ENCODE measurements around the gene HDDC3. TPM values are rescaled to one million over a fixed set of nuclear protein-coding genes. Genes with fewer than 3 reads are reported as not detected.
"Not testable (repeated sequence)": the region's sequence is repeated elsewhere in the genome, so short reads cannot be mapped to it uniquely, and the experiment has no call there.

HDDC3 gene
- total RNA-seq, 1 experiment from 2014 or later: 26.4 TPM

DNA sequence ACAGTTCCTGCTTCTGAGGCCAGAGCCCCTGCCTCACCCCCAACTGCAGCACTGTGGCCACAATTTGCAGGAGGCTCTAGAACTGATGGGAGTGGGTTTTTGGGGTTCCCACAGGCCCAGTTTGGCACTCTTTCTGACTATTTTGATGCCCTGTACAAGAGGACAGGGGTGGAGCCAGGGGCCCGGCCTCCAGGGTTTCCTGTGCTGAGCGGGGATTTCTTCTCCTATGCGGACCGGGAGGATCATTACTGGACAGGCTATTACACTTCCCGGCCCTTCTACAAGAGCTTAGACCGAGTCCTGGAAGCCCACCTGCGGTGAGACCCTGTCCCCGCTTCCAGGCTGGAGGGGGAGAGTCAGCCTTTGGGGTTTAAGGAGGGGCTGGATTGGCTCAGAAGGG, 22.4 kb downstream of the HDDC3 start:
- DNase-seq (ENCODE audit: low read depth): no peak

DNA sequence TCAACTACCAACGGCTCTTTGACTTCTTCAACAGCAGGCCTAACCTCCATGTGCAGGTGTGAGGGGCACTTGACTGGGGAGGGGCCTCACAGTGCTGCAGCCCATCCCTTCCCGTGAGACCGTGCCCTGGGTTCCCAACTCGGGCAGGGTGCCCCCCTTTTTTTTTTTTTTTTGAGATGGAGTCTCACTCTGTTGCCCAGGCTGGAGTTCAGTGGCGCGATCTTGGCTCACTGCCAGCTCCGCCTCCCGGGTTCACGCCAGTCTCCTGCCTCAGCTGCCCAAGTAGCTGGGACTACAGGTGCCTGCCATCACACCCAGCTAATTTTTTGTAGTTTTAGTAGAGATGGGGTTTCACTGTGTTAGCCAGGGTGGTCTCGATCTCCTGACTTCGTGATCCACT, 22.9 kb downstream of the HDDC3 start:
- DNase-seq (ENCODE audit: low read depth): not testable (repeated sequence)

DNA sequence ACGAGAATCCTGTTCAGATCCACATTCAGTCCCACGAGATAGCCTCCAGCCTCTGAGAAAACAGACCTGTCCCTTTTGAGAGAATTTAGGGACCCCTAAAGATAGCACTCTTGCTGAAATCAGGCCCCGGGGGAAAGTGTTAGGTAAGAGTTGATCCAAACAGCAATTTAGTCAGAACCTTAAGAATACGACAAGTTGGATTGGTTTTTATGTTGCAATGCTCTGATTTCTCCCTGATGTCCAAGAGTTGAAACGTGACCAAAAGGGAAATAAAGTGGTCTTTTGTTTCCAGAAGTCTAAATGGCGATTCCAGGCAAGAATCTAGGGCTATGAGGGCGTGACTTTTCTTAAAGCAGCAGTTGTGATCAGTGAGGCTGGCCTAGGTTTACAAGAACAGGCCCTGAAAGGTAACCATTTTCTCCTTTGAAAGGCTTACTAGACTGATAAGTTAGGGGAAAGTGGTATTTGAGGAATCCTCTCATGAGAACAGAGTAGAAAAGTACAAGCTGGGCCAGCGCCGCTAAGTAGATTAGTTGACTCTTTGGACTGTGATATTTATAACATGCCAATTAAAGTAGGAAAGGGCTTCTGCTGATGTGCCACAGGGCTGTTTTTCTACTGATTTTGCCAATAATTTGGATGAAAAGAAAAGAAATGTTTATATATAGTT, 24.4 kb downstream of the HDDC3 start:
- no peak for DNase-seq (ENCODE audit: low read depth)

DNA sequence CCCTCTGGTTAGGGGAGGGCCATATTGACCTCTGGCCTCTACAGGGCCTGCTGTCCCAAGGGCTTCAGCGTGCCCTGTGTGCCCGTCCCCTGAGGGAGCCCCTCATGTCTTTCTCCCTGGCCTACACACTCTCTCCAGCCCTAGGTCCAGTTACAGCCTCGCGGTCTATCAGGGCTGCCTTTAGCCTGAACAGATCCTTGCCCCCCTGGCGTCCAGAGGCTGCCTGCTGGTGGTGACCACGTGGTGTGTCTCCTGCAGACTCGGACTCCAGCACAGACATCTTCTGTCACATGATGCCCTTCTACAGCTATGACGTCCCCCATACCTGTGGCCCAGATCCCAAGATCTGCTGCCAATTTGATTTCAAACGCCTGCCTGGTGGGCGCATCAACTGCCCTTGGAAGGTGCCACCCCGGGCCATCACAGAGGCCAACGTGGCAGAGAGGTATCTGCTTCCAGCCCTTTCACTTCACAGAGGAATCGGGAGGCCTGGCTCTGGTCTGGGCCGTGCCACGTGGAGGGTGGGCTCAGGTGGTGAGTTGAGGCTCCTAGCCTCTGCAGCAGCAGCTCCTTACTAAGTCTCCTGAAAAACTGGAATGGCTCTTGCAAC, 25.2 kb downstream of the HDDC3 start:
- DNase-seq (ENCODE audit: low read depth): no peak

DNA sequence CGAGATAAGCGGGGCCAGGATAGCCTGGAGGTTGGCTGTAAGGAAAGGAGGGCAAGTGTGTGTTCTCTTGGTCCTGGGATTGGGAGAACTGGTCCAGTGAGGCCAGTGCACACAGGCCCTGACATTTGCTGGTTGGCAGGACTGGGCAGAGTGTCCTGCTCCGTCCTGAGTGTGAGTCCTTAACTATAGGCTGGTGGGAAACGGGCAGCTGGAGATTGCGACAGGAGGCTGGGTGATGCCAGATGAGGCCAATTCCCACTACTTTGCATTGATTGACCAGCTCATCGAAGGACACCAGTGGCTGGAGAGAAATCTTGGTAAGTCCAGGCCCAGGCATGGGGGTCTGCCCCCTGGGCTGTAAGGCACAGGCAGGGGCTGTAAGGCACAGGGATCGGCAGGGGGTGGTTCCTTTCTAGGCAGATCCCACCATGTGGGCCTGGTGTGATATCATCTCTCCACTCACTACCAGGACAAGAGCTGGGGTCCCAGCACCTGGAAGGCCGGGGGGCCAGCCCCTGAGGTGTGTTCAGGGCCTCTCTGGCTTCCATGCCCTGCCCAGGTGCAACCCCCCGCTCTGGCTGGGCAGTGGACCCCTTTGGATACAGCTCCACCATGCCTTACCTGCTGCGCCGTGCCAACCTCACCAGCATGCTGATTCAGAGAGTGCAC, 26.0 kb downstream of the HDDC3 start:
- no peak for DNase-seq (ENCODE audit: low read depth)

DNA sequence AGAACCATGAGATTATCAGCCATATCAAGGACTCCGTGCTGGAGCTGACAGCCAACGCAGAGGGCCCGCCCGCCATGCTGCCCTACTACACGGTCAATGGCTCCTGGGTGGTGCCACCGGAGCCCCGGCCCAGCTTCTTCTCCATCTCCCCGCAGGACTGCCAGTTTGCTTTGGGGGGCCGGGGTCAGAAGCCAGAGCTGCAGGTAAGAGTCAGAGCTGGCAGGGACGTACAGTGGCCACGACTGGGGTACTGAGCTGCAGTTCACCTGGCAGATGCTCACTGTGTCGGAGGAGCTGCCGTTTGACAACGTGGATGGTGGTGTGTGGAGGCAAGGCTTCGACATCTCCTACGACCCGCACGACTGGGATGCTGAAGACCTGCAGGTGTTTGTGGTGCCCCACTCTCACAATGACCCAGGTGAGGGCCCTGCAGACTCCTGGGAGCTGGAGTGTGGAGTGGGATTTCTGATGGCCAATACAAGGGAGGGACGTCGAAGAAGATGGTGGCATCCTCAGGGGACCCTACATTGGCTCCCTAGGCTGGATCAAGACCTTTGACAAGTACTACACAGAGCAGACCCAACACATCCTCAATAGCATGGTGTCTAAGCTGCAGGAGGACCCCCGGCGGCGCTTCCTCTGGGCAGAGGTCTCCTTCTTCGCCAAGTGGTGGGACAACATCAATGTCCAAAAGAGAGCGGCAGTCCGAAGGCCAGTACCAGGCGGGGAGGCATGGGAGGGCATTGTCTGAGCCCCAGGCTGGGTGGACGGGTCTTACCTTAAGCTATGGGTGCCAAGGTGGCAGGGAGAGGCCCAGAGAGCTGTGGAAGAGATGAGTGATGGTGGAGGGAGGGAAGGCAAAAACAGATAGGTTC, 26.8 kb downstream of the HDDC3 start:
- DNase-seq (ENCODE audit: low read depth): no peak

DNA sequence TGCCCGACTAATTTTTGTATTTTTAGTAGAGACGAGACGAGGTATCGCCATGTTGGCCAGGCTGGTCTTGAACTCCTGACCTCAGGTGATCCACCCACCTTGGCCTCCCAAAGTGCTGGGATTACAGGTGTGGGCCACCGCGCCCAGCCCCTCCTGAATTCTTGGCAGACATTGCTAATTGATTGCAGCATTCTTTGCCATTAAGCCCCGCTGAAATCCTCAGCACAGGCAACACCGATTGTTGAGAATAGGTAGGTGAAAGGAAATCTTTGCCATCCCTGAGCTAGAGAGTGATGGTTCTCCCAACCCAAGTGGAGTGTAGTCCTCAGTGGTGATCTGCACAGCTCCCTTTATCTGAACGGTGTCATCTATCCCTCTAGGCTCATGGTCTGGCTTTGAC, 27.6 kb downstream of the HDDC3 start:
- no peak for DNase-seq (ENCODE audit: low read depth)

DNA sequence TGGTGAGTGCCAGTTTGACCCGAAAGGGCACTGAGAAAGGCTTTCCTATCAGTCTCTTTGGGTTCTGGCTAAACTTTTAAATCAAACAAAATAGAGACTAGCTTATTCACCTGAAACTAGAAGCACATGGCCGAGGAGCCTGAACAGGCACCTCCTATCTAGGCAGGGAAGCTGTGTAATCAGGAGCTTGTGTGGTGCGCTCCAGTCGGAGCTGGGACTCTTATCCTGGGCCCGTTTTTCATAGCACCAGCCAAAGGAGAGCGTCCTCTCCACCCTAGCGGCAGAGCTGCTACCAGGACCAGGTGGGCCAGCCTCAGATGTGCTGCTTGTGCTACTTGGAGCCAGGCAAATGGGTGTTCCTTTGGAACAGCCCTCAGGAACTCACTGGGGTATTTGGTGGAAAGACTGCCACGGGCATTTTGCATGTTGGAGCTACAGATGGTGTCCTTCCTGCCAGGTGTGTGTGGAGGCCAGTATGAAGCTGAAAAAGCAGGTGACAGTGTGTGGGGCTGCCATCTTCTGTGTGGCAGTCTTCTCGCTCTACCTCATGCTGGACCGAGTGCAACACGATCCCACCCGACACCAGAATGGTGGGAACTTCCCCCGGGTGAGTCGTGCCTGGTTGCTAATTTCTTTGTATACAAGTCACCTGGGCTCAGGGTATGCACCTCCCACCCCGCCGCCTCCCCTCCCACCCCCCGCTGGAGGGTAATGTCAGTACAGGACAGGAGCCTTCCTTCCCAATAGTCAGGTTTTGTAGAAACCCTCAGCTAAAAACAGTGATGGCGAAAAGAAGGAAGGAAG, 28.4 kb downstream of the HDDC3 start:
- DNase-seq (ENCODE audit: low read depth): no peak

DNA sequence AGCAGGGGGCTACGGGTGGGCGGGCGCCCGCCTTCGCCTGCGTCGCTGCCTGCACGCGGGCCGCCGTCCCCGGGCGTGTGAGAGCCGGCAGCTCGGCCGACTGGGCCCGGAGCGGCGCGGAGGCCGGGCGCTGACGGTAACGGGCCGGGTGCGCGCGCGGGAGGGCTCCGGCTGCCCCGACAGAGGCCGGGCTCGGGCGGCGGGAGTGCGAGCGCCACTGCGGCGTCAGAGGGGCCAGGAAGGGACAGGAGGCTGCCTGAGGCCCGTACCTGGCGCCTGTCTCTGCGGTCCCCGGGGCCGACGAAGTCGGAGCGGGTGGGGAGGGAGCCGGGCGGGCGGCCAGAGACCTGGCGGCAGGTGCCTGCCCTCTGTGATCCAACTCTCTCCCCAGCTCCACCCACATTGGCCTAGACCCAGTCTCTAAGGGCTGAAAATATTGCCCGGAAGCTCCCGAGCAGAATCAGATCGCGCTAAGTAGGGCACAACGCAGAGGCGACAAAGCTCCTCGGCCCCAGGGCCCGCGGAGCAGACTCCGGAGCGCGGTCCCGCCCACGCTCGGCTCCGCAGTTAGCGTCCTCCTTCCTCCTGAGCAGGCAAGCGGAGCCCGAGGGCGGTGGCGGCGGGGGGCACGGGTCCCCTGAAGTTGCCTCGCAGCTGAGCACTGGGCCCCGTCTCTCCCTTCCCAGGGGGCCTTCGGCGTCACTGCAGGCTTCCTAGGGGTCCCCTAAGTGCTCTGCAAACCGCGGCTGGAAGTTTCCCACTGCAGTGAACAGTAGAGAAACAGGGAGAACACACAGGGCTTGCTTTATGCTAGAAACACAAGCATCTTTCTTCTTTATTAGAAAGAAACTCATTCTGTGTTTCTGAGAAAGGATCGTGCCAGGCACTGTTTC, 29.3 kb downstream of the HDDC3 start, which contains the start of gene MAN2A2:
MAN2A2 (plus strand) TSS at position 463 of the 893 bp plus-strand sequence. CDS start 906 bp downstream, outside the sequence.
- peak; percentile 54 for DNase-seq (ENCODE audit: low read depth)

DNA sequence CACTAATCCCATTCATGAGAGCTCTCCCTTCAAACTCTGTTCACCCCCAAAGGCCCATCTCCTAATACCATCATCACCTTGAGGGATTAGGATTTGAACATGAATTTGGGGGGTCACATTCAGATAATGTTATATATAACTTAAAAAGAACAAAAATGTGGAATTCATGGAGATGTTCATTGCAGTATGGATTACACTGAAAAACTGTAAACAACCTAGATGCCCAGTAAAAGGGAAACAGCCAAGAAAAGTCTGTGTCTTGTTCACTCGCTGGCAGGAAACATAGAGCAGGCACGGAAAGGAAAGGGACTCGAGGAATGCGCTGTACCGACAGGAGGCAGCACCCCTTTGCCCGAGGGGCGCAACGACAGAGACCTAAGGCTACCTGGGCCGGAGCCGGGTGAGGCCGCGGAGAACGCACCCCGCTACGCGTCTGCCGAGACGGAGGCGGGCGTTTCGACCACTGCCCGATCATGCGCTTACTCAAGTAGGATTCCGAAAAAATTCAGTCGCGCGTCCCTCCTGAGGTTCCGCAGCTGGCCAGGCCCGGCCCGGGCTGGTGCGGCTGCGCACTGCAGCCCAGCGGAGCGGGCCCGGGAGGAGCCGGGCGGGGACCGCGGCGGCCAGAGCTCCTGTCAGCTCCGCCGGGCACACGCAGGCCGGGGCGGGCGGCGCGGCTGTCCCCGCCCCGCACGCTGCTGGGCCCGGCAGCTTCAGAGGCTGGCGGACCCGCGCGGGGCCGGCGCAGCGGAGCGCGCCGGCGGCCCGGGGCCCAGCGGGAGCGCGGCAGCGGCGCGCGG, 30.1 kb downstream of the HDDC3 start:
- peak; percentile 83 for DNase-seq (ENCODE audit: low read depth)

DNA sequence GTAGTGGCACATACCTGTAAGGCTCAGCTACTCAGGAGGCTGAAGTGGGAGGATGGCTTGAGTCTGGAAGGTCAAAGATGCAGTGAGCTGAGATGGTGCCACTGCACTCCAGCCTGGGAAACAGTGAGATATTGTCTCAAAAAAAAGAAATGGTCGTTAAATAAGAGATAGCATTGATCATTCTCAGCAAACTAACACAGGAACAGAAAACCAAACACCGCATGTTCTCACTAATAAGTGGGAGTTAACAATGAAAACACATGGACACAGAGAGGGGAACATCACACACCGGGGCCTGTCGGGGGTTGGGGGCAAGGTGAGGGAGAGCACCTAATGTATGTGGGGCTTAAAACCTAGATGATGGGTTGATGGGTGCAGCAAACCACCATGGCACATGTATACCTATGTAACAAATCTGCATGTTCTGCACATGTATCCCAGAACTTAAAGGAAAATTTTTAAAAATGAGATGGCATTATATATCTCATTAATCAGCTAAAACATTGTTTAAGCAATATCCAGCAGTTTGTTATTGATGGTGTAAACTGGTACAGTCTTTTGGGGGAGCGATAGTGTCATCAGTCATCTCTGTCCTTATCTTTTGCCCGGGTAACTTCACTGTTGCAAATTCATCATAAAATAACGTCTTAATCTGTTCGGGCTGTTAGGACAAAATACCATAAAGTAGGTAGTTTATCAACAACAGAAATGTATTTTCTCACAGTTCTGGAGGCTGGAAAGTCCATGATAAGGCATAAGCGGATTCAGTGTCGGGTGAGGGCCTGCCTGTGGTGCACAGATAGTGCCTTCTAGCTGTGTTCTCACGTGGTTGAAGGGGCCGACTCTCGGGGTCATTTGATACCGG, 30.9 kb downstream of the HDDC3 start:
- DNase-seq (ENCODE audit: low read depth): no peak

DNA sequence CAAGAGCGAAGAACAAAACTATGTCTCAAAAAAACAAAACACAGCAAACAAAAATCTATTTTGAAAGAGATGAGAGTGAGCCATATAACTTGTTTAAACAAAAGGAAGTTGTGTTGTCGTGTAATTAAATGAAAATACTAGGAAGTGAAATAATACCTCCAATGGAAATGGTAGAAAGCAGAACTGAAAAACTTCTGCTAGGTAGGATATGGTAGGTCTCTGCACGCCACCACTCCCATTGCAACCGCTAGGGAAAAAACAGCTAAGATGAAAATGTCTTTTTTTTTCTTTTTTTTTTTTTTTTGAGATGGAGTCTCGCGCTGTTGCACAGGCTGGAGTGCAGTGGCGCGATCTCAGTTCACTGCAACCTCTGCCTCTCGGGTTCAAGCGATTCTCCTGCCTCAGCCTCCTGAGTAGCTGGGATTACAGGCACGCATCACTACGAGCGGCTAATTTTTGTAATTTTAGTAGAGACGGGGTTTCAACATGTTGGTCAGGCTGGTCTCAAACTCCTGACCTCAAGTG, 35.2 kb downstream of the HDDC3 start:
- not testable (repeated sequence) for DNase-seq (ENCODE audit: low read depth)

DNA sequence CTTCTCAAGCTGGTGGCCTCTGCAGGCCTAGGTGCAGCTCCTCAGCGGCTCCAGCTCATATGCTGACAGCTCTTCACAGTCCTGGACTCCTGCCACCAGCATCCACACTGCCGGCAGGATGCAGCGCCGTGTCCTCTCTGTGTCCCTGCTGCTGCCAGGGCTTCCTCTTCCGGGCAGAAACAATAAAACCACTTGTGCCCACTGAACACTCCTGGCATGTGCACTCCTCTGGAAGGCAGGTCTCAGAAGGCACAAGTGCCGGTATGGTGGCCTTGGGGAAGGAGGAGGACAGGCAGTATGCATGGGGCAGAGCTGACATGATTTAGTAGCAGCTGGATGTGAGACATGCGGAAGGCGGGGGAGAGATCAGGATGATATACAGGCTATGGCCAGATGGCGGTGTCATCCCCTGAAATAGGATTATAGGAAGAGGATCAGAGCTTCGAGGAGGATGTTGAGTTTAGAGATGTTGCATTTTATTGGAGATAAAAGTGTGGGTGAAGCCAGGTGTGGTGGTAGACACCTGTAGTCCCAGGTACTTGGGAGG, 36.7 kb downstream of the HDDC3 start:
- peak; percentile 51 for DNase-seq (ENCODE audit: low read depth)

DNA sequence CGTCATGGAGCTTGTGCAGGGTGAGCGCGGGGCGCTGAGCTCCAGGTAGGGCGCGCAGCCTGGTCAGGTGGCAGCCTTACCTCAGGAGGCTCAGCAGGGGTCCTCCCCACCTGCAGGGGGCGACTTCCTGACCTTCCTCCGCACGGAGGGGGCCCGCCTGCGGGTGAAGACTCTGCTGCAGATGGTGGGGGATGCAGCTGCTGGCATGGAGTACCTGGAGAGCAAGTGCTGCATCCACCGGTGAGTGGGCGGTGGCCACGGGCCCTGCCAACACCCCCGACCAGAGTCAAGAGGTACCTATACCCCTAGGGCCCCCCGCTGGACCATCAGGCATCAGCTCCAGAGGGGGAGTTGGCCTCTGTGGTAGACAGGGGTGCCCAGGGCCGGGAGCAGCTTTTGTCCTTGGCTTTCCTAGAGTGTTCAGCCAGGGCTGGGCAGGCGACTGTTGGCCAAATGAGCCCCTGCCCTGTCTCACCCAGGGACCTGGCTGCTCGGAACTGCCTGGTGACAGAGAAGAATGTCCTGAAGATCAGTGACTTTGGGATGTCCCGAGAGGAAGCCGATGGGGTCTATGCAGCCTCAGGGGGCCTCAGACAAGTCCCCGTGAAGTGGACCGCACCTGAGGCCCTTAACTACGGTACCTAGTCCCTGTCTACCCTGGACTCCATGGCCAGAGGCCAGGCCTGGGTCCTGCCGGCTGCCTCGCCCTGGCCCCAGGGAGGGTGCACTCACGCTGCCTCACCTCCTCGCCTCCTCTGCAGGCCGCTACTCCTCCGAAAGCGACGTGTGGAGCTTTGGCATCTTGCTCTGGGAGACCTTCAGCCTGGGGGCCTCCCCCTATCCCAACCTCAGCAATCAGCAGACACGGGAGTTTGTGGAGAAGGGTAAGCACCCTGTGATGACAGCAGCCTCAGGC, 38.9 kb downstream of the HDDC3 start:
- no peak for DNase-seq (ENCODE audit: low read depth)

DNA sequence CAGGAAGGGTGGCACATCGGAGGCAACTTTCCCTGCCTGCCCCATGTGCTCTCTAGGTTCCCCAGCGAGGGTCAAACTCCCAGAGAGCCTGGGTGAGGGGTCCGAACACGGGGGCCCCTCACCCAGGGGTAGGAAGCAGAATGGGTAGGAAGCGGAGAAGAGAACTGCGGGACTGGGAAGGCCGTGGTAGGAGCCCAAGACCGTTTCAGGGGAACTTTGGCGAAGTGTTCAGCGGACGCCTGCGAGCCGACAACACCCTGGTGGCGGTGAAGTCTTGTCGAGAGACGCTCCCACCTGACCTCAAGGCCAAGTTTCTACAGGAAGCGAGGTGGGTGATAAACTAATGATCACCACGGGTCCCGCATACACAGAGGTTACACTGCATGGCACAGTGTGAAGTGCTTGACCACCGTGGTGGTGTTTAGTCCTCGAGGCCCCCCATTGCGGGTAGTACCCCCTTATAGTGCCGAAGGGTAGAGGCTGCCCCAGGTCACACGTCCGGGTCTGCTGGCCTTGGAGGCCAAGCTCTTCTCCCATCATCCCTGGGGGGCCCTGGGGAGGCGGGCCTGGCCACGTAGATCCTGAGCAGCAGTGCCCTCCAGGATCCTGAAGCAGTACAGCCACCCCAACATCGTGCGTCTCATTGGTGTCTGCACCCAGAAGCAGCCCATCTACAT, 39.7 kb downstream of the HDDC3 start:
- DNase-seq (ENCODE audit: low read depth): no peak

DNA sequence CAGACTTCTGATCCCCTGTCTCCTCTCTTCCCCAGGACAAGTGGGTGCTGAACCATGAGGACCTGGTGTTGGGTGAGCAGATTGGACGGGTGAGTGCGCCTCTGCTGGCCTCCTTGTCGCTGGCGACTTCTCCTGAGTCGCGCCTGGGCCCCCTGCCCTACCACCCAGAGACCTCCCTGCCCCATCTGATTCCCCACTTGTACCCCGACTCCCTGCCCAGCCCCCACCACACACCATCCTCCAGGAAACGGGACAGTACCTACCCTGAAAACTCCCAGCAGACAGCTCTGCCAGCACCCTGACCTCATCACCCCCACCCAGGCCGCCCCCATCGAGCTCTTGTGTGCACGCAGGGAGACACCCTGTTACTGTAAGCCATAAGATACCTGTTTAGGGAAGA, 40.3 kb downstream of the HDDC3 start:
- no peak for DNase-seq (ENCODE audit: low read depth)
